Activated naive CD4-positive, alpha-beta T cell treated with anti-CD3 and anti-CD28 coated beads, Interleukin-2, amount 50 U/mL, for 24 hours (primary cell): ENCODE results near the gene SMIM44.

Experiments used
- H3K27ac Mint-ChIP-seq: one replicate; pipeline ENCODE4 v1.8.0; 2021; ENCODE audit warnings: mild to moderate bottlenecking, mixed read lengths
- H3K27me3 Mint-ChIP-seq: one replicate; pipeline ENCODE4 v1.8.0; 2021; ENCODE audit warnings: mixed read lengths
- H3K36me3 Mint-ChIP-seq: one replicate; pipeline ENCODE4 v1.8.0; 2021; ENCODE audit warnings: mixed read lengths
- H3K4me1 Mint-ChIP-seq: one replicate; pipeline ENCODE4 v1.8.0; 2021; ENCODE audit warnings: mixed read lengths
- H3K4me3 Mint-ChIP-seq: one replicate; pipeline ENCODE4 v1.8.0; 2021; ENCODE audit warnings: mild to moderate bottlenecking, mixed read lengths
- H3K9me3 Mint-ChIP-seq: one replicate; pipeline ENCODE4 v1.8.0; 2021; ENCODE audit warnings: mixed read lengths

The SMIM44 gene

DNA sequence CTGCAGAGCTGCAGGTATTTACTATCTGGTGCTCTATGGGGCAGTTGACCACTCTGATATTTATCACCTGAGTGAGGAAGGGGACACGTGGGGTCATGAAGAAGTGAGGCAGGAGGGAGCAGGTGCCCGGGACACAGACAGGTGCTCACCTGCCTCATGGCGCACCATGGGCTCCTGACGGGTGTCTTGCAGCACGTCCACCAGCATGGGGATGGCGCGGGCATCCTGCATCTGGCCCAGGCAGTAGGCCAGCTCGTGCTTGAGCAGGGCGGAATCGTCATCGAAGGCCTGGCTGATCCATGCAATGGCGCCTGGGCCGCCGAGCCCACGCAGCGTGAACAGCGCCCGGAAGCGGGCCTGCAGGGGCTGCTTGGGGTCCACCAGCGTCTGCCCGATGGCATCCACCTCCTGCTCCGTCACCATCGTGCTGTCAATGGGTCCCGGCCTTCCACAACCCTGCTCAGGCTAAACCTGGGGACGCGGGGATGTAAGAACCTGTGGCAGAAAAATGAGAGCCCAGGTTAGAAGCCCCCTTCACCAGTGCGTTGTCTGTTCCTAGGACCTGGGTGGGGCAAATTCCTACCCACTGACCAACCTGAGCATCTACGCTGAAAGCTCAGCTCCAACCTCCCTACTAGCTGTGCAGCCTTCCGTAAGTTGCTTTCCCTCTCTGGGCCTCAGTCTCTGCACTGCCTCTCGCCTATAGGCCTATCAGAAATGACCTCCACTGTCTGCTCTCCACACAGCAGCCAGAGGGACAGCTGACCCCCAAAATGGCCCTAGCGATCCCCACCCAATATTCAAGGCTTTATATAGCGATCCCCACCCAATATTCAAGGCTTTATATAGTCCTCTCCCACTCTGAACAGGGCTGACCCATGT is 13.4 kb upstream of the SMIM44 start:
- H3K27me3 Mint-ChIP-seq: no peaks in the 10 kb centered on the region
- H3K36me3 Mint-ChIP-seq: peaks cover 13% of the 10 kb centered on the region
- no peaks in the 10 kb centered on the region for H3K9me3 Mint-ChIP-seq
- peaks cover 37% of the 10 kb centered on the region for H3K4me1 Mint-ChIP-seq
- no peak overlapping the region for H3K27ac Mint-ChIP-seq
- no peak overlapping the region for H3K4me3 Mint-ChIP-seq

DNA sequence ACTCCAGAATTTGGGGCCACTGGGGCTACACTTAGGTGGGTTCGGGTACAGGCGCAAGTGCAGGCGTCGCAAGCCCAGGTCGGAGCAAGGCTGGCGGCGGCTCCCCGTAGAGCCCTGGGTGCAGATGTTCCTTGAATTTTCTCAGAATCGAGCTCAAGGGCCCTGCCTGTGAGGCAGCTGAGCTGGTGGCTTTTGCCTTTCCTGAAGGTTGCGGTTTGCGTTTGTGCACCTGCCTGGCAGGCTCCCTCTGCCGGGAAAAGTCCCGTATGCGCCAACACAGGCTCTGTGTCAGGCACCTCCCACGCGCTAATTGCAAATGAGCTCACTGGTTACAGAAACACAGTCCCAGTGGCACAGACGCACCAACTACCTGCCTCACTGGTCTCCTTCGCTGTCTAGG is 11.3 kb upstream of the SMIM44 start:
- Mint-ChIP-seq H3K36me3 (peaks cover 13% of the 10 kb centered on the region), H3K4me3 (peak overlapping the region; percentile 5), H3K27me3 (no peaks in the 10 kb centered on the region), H3K4me1 (peaks cover 28% of the 10 kb centered on the region), H3K9me3 (no peaks in the 10 kb centered on the region), H3K27ac (no peak overlapping the region)

DNA sequence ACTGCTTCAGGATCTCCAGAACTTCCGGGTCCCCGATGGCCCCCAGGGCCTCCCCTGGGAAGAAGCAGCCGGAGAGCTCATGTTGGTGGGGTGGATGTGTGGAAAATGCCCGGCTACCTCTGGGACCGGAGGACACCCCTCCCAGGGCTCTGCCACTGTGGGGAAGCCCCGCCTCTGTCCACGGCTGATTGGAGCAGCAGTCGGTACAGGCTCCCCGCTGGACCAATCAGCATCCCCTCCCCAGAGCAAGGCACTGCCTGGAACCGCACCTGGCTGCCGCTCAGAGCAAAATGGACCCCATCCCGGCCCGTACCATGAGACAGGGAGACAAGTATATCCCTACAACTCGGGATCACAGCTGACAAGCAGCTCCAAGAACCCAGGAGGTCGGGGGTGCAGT is 10.8 kb upstream of the SMIM44 start:
- peaks cover 13% of the 10 kb centered on the region for H3K36me3 Mint-ChIP-seq
- H3K4me3 Mint-ChIP-seq: no peak overlapping the region
- peaks cover 25% of the 10 kb centered on the region for H3K4me1 Mint-ChIP-seq

DNA sequence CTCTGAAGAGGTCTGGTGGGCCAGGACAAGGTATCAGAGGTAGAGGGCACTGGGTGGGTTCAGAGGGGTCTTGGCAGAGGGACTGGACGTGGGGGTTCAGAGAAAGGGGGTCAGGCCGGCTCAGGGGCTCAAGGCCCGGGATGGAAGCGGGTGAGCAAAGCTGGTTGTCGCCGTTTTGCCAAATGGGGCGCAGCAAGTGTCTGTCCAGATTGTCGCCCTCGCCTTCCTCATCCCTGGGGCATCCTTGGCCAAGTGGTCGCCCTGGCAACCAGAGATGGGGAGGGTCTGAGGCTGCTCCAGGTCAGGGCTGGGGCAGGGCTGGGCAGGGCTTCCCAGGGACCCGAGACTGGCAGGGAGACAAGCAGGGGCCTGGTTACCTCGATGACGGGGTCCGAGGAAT is 10.4 kb upstream of the SMIM44 start:
- H3K27ac Mint-ChIP-seq: no peak overlapping the region
- peaks cover 21% of the 10 kb centered on the region for H3K4me1 Mint-ChIP-seq
- H3K4me3 Mint-ChIP-seq: no peak overlapping the region
- no peaks in the 10 kb centered on the region for H3K27me3 Mint-ChIP-seq
- H3K36me3 Mint-ChIP-seq: peaks cover 13% of the 10 kb centered on the region
- no peaks in the 10 kb centered on the region for H3K9me3 Mint-ChIP-seq

More for the DNA sequence above, 10.8 kb upstream of the SMIM44 start:
- Mint-ChIP-seq H3K27ac (no peak overlapping the region), H3K9me3 (no peaks in the 10 kb centered on the region), H3K27me3 (no peaks in the 10 kb centered on the region)

DNA sequence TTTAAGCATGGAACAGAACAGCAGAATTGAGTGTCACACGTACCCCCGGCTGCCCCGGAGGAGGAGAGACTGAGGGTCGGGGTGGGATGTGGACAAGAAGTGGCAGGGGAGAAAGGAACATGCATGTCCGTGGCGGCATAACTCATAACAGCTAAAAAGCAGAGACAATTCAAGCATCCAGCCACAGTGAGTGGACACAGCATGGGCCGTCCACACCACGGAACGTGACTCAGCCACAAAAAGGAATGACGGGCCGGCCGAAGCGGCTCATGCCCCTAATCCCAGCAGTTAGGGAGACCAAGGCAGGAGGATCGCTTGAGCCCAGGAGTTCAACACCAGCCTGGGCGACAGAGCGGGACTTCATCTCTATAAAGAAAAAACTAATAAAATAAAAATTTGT is 9.7 kb upstream of the SMIM44 start:
- H3K27me3 Mint-ChIP-seq: no peaks in the 10 kb centered on the region
- H3K4me3 Mint-ChIP-seq: no peak overlapping the region
- peaks cover 13% of the 10 kb centered on the region for H3K36me3 Mint-ChIP-seq
- no peak overlapping the region for H3K27ac Mint-ChIP-seq
- no peaks in the 10 kb centered on the region for H3K9me3 Mint-ChIP-seq
- H3K4me1 Mint-ChIP-seq: peaks cover 17% of the 10 kb centered on the region

DNA sequence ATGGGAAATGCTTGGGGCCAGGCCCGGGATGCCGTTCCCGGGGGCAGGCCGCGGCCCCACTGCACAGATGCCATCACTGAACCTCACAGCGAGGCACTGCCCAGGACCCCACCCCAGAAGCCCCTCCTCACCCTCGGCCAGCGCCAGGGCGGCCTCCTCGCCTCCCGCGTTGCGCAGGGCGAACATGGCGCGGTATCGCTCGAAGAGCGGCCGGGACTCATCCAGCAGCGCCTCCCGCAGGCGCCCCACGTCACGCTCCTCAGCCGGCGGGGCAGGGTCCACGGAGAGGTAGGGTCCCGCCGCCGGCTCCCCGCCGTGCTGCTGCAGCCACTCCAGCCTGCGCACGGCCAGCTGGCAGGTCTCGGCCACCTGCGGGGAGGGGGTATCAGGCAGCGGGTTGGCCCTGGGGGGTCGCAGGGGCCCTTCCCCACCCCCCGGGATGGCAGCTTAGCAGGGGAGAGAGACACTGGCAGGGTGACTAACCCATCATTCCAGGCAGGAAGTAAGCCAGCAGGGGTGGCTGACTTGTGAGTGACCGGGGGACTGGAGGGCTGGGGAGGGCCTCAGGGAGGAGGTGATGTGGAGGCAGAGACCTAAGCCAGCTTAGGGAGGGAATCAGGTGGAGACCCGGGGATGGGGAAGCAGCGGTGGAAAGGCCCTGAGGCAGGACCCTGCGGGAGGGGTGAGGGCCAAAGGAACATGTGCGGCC is 9.0 kb upstream of the SMIM44 start:
- no peak overlapping the region for H3K27ac Mint-ChIP-seq
- H3K27me3 Mint-ChIP-seq: no peaks in the 10 kb centered on the region
- H3K36me3 Mint-ChIP-seq: peaks cover 13% of the 10 kb centered on the region
- H3K4me1 Mint-ChIP-seq: peaks cover 13% of the 10 kb centered on the region
- no peaks in the 10 kb centered on the region for H3K9me3 Mint-ChIP-seq
- no peak overlapping the region for H3K4me3 Mint-ChIP-seq

DNA sequence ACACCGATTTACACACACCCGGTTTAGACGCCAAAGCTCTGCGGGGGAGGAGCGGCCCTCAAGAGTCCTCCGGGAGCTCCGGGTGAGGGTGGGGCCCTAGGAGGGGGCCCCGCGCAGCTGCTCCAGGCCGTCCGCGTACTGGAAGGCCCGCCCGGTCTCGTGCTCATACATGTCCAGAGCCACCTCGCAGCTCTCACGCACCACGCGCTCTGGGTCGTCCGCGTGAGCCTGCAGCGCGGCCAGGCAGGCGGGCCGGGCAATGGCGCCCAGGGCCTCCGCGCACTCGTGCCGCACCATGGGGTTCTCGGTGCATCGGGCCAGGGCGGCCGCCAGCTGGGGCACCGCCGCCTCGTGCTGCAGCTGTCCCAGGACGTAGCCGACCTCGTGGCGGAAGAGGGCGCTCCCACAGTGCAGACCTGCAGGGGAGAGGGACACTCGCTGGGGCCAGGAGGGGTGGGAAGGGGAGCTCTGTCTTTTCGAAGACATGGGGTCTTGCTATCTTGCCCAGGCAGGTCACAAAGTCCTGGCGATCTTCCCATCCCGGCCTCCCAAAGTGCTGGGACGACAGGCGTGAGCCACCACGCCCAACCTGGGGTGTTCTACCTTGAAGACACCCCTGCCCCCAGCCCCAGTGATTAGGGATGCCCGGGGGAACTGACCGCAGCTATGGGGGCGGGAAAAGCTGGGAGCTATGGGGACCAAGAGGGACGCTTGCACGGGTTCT is 8.3 kb upstream of the SMIM44 start:
- Mint-ChIP-seq H3K9me3 (no peaks in the 10 kb centered on the region), H3K27ac (no peak overlapping the region), H3K4me3 (no peak overlapping the region), H3K36me3 (peaks cover 12% of the 10 kb centered on the region), H3K27me3 (no peaks in the 10 kb centered on the region), H3K4me1 (peaks cover 8% of the 10 kb centered on the region)

DNA sequence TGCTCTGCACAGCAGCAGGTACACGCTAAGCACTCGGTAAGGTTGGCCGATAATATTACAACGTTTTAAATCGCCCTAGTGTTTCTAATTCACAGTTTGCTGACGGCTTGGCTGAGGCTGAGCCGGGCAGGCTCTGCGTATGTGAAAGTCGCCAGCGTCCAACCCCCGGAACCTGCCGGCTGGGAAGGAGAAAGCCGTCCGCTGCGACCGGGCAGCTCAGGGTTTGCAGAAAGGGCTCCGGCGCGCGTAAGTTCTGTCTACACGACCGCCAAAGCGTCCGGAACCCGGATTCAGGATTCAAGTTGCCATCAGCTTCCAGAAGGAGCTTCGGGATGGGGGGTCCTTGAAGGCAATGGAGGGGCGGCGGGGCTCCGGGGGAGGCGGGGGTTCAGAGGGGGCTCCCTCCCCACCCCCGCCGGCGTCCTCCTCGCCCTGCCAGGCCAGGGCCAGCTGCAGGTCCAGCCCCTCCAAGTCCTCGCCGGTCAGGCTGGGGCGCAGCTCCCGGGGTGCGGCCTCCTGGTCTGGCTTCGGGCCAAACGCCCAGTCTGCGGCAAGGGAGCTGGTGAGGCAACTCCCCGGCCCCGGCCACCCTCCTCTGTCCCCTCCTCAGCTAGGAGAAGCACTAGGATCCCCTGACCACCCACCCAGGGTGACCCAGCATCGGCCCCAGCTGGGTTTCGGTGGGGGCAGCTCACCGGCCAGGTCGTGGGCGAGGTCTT is 575 bp downstream of the SMIM44 start:
- H3K4me1 Mint-ChIP-seq: peaks cover 10% of the 10 kb centered on the region
- H3K9me3 Mint-ChIP-seq: no peaks in the 10 kb centered on the region
- H3K27me3 Mint-ChIP-seq: no peaks in the 10 kb centered on the region
- no peak overlapping the region for H3K4me3 Mint-ChIP-seq
- H3K27ac Mint-ChIP-seq: no peak overlapping the region
- H3K36me3 Mint-ChIP-seq: peaks cover 3% of the 10 kb centered on the region

DNA sequence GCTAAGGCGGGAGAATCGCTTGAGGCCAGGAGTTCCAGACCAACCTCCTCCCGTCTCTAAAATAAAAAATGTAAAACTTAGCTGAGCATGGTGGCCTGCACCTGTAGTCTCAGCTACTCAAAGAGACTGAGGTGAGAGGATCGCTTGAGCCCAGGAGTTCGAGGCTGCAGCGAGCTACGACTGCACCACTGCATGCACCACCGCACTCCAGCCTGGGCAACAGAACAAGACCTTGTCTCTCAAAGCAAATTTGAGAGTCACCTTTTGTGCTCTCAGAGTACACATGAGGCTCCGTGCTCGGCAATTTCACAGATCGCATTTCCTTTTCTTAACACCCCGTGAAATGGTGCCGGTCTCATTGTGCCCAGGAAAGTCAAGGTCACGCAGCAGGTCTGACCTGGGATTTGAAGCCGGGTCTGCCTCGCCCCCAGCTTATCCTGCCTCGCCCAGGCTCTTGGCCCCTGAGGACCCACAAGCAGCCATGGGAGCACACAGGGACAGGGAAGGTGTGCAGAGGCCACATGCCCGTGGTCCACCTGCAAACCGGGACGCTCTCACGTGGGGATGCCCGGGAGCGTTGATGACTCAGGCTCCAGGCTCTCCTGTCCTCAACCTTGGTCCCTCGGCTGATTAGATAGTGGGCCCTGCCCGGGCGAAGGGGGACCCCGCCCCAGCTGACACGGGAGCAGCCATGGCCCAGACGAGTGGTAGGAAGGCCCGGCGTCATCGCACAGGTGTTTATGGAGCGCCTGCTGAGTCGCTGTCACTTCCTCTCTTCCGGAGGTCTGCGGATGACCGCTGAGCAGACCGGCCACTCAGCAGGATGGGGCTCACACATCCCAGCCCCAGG is 1.8 kb downstream of the SMIM44 start:
- Mint-ChIP-seq H3K27me3 (no peaks in the 10 kb centered on the region), H3K4me3 (no peak overlapping the region), H3K27ac (no peak overlapping the region), H3K36me3 (no peaks in the 10 kb centered on the region), H3K9me3 (no peaks in the 10 kb centered on the region), H3K4me1 (peaks cover 10% of the 10 kb centered on the region)

DNA sequence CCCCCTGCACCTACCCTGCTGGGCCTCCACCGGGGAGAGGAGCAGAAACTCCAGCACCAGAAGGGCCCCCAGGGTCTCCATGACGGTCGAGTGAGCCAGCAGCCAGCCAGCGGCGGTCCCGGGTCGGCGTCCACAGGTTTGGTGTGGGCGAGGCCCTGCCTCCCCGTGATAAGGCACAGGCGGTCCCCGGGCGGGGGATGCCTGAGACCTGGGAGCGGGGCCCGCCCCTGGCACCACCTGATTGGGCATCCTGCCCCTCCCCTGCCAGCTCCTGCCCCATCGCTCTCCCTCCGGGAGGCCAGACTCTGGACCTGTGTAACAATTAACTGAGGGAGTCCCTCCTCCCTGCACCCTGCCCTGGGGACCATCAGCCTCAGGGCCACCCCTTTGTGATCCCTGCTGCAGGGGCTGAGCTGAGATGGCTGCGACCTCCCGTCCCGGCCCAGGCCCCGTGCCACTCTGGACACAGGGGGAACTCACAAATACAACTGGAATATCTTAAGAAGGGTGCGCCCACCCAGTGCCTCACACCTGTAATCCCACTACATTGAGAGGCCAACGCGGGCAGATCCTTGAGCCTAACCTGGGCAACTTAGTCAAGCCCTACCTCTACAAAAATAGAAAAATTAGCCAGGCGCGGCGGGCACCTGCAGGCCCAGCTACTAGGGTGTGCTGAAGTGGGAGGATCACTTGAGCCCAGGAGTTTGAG is 2.7 kb downstream of the SMIM44 start, which contains the start of gene SMIM24:
SMIM24 (minus strand) TSS at position 143 of the 709 bp plus-strand sequence; CDS start at position 81, 62 bp downstream.
- H3K36me3 Mint-ChIP-seq: no peaks in the 10 kb centered on the region
- peaks cover 10% of the 10 kb centered on the region for H3K4me1 Mint-ChIP-seq
- H3K4me3 Mint-ChIP-seq: no peak within 1 kb of the TSS
- H3K9me3 Mint-ChIP-seq: no peaks in the 10 kb centered on the region
- H3K27ac Mint-ChIP-seq: no peak within 1 kb of the TSS
- H3K27me3 Mint-ChIP-seq: no peaks in the 10 kb centered on the region

DNA sequence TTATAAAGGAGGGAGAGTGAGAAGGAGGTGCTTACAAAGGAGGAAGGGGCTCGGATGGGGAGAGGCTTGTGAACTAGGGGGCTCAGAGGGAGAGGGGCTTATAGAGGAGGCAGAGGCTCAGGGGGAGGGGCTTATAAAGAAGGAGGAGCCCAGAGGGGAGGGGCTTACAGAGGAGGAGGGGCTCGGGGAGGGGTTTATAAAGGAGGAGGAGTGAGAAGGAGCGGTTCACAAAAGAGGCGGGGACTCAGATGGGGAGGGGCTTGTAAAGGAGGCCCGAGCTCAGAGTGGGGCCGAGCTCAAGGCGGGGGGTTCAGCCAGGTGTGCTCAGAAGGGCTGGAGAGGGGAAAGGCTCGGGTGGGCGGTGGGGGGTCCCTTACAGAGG is 3.4 kb downstream of the SMIM44 start:
- Mint-ChIP-seq H3K36me3 (no peaks in the 10 kb centered on the region), H3K4me3 (no peak overlapping the region), H3K27ac (no peak overlapping the region), H3K4me1 (peaks cover 10% of the 10 kb centered on the region), H3K27me3 (no peaks in the 10 kb centered on the region), H3K9me3 (no peaks in the 10 kb centered on the region)

DNA sequence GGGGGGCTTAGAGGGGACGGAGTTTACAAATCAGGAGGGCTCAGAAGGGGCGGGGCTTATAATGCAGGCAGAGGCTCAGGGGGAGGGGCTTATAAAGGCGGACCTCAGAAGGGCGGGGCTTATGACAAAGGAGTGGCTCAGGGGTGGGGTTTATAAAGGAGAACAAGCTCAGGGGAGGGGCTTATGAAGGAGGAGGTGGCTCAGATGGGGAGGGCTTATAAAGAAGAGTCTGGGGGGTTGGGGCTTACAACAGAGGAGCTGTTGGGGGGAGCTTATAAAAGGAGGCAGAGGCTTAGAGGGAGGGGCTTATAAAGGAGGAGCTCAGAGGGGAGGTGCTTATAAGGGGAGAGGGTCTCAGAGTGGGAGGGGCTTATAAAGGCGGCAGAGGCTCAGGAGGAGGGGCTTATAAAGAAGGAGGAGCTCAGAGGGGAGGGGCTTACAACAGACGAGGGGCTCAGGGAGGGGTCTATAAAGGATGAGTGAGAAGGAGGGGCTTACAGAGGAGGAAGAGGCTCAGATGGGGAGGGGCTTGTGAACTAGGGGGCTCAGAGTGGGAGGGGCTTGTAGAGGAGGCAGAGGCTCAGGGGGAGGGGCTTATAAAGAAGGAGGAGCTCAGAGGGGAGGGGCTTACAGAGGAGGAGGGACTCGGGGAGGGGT is 3.9 kb downstream of the SMIM44 start:
- H3K27ac Mint-ChIP-seq: no peak overlapping the region
- no peaks in the 10 kb centered on the region for H3K27me3 Mint-ChIP-seq
- no peaks in the 10 kb centered on the region for H3K9me3 Mint-ChIP-seq
- H3K4me3 Mint-ChIP-seq: no peak overlapping the region
- H3K36me3 Mint-ChIP-seq: no peaks in the 10 kb centered on the region
- H3K4me1 Mint-ChIP-seq: peaks cover 10% of the 10 kb centered on the region

DNA sequence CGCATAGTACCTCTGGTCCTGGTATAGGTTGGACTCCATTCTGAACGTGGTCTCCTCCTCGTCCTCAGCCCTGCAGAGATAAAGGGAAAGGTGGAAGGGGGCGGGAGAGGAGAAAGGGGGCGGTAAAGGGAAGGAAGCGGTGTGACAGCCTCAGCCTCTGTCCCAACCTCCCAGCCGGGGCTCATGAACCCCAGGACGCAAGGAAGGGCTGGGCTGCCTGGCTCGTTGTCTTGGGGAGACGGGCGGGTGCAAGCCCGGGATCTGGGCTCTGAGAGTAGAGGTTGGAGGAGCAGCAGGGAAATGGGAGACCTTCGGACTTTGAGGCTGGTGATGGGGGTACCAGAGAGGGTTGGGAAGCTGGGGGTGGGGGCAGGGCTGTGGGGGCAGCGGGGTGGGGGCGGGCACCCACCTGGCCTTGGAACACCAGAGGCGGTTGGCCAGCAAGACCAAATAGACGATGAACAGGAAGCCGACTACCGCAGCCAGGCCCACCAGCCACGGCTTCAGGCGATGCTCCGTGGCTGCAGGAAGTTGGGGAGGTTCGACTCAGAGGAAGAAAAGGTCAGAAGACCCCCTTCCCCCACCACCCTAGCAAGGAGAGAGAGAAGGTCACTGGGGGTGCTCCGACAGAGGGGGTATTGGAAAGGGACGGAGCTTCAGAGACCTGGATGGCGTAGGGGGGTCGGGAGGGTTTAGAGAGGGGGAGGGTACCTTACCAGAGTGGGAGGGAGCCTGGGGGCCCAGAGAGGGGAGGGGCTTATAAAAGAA is 4.6 kb downstream of the SMIM44 start:
- no peaks in the 10 kb centered on the region for H3K27me3 Mint-ChIP-seq
- peak overlapping the region; percentile 73 for H3K4me3 Mint-ChIP-seq
- H3K27ac Mint-ChIP-seq: no peak overlapping the region
- H3K36me3 Mint-ChIP-seq: no peaks in the 10 kb centered on the region
- no peaks in the 10 kb centered on the region for H3K9me3 Mint-ChIP-seq
- H3K4me1 Mint-ChIP-seq: peaks cover 10% of the 10 kb centered on the region
